Activated CD4-positive, alpha-beta T cell treated with anti-CD3 and anti-CD28 coated beads, Interleukin-2, amount 50 U/mL, for 24 hours (primary cell): ENCODE data around the gene RACGAP1.

Experiments
- DNase-seq, 2 donors: peaks; one replicate each; pipeline ENCODE4 v3.0.0-alpha.2; 2020; ENCODE audit warnings: low read depth in 1 of 2, low spot score in 1 of 2

The RACGAP1 gene

GRCh38 chr12:49971141-49971540, 54.2 kb downstream of the RACGAP1 start:
- no peak for DNase-seq

- no peak for DNase-seq
Observed at GRCh38 chr12:49970658-49971057, 54.6 kb downstream of the RACGAP1 start.

GRCh38 chr12:49969651-49970429, 55.5 kb downstream of the RACGAP1 start:
- DNase-seq, result no peak

- DNase-seq, result no peak
Observed at GRCh38 chr12:49969027-49969426, 56.3 kb downstream of the RACGAP1 start.

- DNase-seq, result no peak
Observed at GRCh38 chr12:49968471-49968870, 56.8 kb downstream of the RACGAP1 start.

- no peak for DNase-seq
Observed at GRCh38 chr12:49967777-49968250, 57.5 kb downstream of the RACGAP1 start.

- DNase-seq, result peak; percentile 90 to 97
Observed at GRCh38 chr12:49967042-49967776, 58.1 kb downstream of the RACGAP1 start.

GRCh38 chr12:49966511-49967041, 58.7 kb downstream of the RACGAP1 start:
- DNase-seq, result no peak

GRCh38 chr12:49965836-49966235, 59.5 kb downstream of the RACGAP1 start:
- DNase-seq, result no peak

- DNase-seq, result no peak
Observed at GRCh38 chr12:49964849-49965624, 60.3 kb downstream of the RACGAP1 start.

- DNase-seq, result no peak
Observed at GRCh38 chr12:49963976-49964815, 61.1 kb downstream of the RACGAP1 start.

- DNase-seq, result no peak
Observed at GRCh38 chr12:49962861-49963765, 62.2 kb downstream of the RACGAP1 start.

GRCh38 chr12:49961993-49962764, 63.1 kb downstream of the RACGAP1 start:
- no peak for DNase-seq

GRCh38 chr12:49961111-49961922, 64.0 kb downstream of the RACGAP1 start, which contains the start of gene AQP5:
Gene AQP5, plus strand, starts transcription at chr12:49961872. Its CDS starts 146 bp downstream, at chr12:49962018.
- no peak for DNase-seq

GRCh38 chr12:49960474-49961110, 64.7 kb downstream of the RACGAP1 start:
- no peak for DNase-seq

- no peak for DNase-seq
Observed at GRCh38 chr12:49959685-49960473, 65.4 kb downstream of the RACGAP1 start.
